SK-N-SH (cell line): ENCODE results near the gene FRS2.

Experiments
- EP300 ChIP-seq, 2 experiments: IDR thresholded peaks; 2 replicates each; pipeline versions ENCODE4 v1.4.0 to v1.6.1; 2012; ENCODE audit warnings: borderline replicate concordance in 1 of 2, low read depth in 1 of 2, low read length in 1 of 2
- FOXM1 ChIP-seq: IDR thresholded peaks from 2 replicates; pipeline ENCODE4 v1.4.0; 2012; ENCODE audit warnings: low read depth, mild to moderate bottlenecking
- TF ChIP-seq, protein P1 (sequence below): fragments of 200-600 bp; sonication (generic); IDR thresholded peaks from 2 replicates; pipeline ENCODE4 v1.6.1; 2017; ENCODE audit warnings: antibody characterized with exemption, mild to moderate bottlenecking, moderate library complexity

DNA sequence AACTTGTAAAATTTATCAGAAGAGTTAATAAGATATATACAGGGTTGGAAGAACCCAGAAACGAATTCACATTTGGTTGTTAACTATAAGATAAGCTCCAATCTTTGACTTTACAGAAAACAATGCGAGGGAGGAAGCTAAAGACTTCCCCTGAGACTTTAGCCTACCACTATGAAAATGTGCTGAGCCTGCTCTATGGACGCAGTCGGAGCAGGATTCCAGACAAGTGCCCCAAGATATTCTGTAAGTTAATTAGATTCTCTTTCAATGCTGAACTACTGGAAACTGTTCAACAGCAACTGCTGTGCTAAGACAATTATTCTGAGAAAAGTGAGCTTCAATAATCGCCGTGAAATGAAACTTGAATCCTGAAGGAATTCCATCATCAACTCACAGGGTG lies 148.9 kb downstream of the FRS2 start:
- TF ChIP-seq, protein P1, sequence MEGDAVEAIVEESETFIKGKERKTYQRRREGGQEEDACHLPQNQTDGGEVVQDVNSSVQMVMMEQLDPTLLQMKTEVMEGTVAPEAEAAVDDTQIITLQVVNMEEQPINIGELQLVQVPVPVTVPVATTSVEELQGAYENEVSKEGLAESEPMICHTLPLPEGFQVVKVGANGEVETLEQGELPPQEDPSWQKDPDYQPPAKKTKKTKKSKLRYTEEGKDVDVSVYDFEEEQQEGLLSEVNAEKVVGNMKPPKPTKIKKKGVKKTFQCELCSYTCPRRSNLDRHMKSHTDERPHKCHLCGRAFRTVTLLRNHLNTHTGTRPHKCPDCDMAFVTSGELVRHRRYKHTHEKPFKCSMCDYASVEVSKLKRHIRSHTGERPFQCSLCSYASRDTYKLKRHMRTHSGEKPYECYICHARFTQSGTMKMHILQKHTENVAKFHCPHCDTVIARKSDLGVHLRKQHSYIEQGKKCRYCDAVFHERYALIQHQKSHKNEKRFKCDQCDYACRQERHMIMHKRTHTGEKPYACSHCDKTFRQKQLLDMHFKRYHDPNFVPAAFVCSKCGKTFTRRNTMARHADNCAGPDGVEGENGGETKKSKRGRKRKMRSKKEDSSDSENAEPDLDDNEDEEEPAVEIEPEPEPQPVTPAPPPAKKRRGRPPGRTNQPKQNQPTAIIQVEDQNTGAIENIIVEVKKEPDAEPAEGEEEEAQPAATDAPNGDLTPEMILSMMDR, result no peak
- TF ChIP-seq EP300 (IDR thresholded peaks at IDR 0.05; ENCODE audit: borderline replicate concordance in 1 of 2, low read depth in 1 of 2, low read length in 1 of 2), result no peak
- no peak for TF ChIP-seq FOXM1
